Pons (tissue), 1 donor: ENCODE results near the gene RBM34.
"Not testable (repeated sequence)": the region's sequence is repeated elsewhere in the genome, so short reads cannot be mapped to it uniquely, and the experiment has no call there.

ENCODE experiments used
- DNase-seq: peaks from one replicate; pipeline ENCODE4 v3.0.0-alpha.2; 2016; ENCODE audit warnings: low spot score

The RBM34 gene

DNA sequence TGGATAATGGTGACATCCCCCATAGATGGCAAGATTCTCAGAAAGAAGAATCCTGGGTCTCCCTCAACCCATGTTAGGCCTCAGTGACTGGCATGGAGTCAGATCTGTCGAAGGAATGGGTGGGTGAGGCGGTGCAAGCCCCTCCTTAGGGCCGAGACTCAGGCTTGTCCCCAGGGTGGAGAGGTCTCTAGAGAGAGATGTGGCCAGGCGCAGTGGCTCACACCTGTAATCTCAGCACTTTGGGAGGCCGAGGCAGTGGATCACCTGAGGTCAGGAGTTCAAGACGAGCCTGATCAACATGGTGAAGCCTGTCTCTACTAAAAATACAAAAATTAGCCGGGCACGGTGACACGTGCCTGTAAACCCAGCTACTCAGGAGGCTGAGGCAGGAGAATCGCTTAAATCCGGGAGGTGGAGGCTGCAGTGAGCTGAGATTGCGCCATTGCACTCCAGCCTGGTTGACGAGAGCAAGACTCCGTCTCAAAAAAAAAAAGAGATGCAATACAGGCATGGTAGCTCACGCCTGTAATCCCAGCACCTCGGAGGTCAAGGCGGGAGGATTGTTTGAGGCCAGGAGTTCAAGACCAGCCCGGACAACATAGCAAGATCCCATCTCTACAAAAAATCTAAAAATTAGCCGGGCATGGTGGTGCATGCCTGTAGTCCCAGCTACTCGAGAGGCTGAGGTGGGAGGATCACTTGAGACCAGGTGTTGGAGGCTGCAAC, 69.6 kb downstream of the RBM34 start:
- not testable (repeated sequence) for DNase-seq

DNA sequence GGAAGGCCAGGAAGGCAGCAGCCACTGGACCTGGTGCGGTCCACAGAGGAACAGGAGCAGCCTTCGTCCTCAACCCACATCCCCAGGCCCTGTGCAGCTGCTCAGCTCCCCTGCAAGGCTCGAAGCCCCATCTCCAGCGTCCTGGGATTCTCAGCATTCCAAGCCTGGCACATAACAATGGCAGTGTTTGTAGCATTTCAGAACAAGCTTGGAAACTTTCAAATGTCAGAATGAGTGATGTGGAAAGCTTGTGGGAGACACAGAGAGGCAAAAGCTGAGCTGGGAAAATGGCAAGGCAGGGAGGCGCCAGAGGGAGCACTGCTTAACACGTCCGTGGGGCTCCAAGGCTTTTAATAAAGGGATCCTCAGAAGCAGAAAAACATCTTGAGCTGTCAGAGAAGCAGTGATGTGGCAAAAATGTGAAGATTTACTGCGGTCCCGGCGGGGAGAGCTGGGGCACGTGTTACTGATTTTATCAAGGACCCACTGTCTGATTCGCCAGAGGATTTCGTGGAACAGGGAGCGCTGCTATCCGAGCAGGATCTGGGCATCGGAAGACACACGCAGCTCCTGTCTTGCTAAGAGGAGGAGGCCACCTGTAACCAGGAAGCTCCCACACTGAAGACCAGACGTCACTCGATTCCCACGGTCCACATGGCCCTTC, 70.5 kb downstream of the RBM34 start:
- peak; percentile 41 for DNase-seq

DNA sequence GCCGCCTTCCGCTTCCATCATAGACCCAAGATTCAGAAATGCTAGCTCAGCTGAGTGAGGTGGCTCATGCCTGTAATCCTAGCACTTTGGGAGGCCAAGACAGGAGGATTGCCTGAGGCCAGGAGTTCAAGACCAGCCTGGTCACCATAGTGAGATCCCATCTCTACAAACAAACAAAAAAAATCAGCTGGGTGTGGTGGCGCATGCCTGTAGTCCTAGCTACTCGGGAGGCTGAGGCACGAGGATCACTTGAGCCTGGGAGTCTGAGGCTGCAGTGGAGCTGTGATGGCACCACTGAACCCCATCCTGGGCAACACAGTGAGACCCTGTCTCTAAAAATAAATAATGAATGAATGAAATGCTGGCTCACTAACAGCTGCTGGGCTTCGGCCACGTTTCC, 72.1 kb downstream of the RBM34 start:
- no peak for DNase-seq

DNA sequence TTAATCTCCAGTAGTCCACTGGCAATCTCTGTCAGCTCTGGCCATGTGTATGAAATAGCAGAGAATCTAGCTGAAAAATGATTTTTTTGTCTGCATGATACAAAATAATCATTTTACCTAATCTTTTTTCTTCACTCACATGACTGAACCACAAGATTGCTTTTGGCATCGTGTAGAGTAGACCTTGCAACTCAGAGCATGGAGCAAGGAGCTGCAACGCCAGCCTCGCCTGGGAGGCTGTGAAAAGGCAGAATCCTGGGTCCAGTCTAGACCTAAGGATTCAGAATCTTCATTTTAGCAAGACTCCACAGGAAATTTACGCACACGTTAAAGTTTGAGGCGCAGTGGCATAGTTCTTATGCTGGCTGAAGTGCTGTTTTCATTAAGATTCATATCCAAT, 72.6 kb downstream of the RBM34 start:
- no peak for DNase-seq

DNA sequence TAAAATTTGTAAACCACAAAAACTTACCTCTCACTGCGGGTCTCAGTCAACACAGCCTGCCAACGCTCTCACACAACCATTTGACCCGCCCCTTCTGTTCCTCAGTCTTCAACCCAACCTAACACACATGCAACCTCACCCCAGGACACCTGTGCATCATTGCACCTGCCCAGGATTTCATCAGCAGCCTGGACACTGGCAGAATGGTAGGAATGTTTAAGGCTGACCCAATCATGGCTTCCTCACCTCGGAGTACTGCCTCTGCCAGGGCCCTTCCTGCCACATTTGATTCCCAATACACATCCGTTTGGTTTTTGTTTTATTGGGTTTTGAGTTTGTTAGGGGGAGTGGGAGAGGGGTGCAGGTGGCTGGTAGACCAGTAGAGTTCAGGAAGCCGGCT, 73.1 kb downstream of the RBM34 start:
- DNase-seq, result no peak

DNA sequence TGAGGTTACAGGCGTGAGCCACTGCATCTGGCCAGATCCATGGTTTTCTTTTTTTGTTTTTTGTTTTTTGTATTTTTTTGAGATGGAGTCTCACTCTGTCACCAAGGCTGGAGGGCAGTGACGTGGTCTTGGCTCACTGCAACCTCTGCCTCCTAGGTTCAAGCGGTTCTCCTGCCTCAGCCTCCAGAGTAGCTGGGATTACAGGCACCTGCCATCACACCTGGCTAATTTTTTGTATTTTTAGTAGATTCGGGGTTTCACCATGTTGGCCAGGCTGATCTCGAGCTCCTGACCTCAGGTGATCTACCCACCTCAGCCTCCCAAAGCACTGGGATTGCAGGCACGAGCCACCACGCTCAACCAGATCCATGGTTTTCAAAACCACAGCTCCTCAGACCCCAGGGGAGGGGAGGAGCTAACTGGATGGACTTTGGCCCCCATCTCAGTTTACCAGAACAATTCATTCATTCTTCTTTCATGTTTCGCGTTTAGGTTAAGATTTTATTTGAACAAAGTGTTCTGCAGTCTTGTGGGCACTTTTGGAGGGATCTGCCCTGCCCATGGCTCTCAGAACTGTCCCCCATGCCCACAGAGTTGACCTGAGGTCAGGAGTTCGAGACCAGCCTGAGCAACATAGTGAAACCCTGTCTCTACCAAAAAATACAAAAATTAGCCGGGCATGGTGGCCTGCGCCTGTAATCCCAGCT, 75.5 kb downstream of the RBM34 start:
- DNase-seq, result not testable (repeated sequence)
